MM.1S (cell line): ENCODE measurements around the gene PIK3CD.

Experiments used
- EZH2 ChIP-seq: fragments of 300-600 bp; sonication (generic); optimal IDR thresholded peaks from 2 replicates; pipeline ENCODE3; 2017; ENCODE audit warnings: low read depth, mild to moderate bottlenecking, antibody characterized with exemption, low read length, mixed read lengths
- EZH2phosphoT487 ChIP-seq: fragments of 300-600 bp; sonication (generic); IDR thresholded peaks from 2 replicates; pipeline ENCODE4 v1.6.1; 2018; ENCODE audit warnings: antibody characterized with exemption, low read length
- TF ChIP-seq, protein P1 (sequence below): fragments of 300-600 bp; sonication (generic); IDR thresholded peaks from 2 replicates; pipeline ENCODE4 v1.5.1; 2016; ENCODE audit warnings: antibody characterized with exemption, low read length, mixed read lengths

DNA sequence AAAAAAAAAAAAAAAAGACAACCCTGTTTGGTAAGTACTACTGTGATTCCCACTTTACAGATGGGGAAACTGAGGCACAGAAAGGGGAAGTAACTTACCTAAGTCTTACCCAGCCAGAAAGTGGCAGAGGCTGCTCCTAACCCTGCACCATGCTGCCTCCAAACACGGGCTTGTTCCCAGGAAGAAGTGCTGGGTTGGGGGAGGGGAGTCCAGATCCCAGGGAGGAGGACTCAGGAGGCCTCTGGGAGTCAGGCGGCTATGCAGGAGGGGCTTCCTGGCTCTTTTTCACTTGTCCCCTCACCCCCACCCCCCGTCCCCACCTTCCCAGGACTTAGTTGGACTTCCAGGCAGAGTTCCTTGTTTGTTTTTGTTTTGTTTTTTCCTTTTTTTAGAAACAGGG, 23.9 kb downstream of the PIK3CD start:
- TF ChIP-seq EZH2phosphoT487 (no peak), EZH2 (no peak)
- TF ChIP-seq, protein P1, sequence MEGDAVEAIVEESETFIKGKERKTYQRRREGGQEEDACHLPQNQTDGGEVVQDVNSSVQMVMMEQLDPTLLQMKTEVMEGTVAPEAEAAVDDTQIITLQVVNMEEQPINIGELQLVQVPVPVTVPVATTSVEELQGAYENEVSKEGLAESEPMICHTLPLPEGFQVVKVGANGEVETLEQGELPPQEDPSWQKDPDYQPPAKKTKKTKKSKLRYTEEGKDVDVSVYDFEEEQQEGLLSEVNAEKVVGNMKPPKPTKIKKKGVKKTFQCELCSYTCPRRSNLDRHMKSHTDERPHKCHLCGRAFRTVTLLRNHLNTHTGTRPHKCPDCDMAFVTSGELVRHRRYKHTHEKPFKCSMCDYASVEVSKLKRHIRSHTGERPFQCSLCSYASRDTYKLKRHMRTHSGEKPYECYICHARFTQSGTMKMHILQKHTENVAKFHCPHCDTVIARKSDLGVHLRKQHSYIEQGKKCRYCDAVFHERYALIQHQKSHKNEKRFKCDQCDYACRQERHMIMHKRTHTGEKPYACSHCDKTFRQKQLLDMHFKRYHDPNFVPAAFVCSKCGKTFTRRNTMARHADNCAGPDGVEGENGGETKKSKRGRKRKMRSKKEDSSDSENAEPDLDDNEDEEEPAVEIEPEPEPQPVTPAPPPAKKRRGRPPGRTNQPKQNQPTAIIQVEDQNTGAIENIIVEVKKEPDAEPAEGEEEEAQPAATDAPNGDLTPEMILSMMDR, result no peak
